Stimulated activated naive CD8-positive, alpha-beta T cell treated with anti-CD3 and anti-CD28 coated beads, Interleukin-15, Interleukin-2, amounts not matched to agents 100 ng/mL and 50 ng/mL, for 24 hours (primary cell): ENCODE data around the gene RALGPS2.

Experiments used
- H3K27ac Mint-ChIP-seq: one replicate; pipeline ENCODE4 v1.8.0; 2021; ENCODE audit warnings: mild to moderate bottlenecking, mixed read lengths
- H3K27me3 Mint-ChIP-seq: one replicate; pipeline ENCODE4 v1.8.0; 2021; ENCODE audit warnings: mixed read lengths
- H3K36me3 Mint-ChIP-seq: one replicate; pipeline ENCODE4 v1.8.0; 2021; ENCODE audit warnings: low read depth, mixed read lengths
- H3K4me1 Mint-ChIP-seq: one replicate; pipeline ENCODE4 v1.8.0; 2021; ENCODE audit warnings: low read depth, mixed read lengths
- H3K4me3 Mint-ChIP-seq: one replicate; pipeline ENCODE4 v1.8.0; 2021; ENCODE audit warnings: mild to moderate bottlenecking, mixed read lengths
- H3K9me3 Mint-ChIP-seq: one replicate; pipeline ENCODE4 v1.8.0; 2021; ENCODE audit warnings: mixed read lengths

RALGPS2 gene

DNA sequence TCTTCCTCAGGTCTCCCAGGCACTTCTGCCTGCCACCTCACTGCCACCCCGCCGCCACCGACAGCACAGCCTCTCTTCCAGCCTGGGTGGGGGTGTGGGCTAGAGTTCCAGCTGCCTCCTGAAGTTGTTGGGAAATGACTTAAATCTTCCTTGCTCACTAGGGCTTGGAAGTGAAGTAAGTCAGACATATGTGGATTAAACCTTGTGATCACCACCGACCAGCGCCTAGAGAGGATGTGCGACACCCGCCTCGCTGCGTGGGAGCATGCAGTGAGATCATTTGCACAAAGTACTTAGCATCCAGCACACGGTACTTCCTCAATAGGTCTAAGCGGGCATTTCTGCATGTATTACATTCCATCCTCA lies 229.3 kb downstream of the RALGPS2 start:
- no peak overlapping the region for H3K4me3 Mint-ChIP-seq
- H3K9me3 Mint-ChIP-seq: no peaks in the 10 kb centered on the region
- no peak overlapping the region for H3K27ac Mint-ChIP-seq
- peaks cover 3% of the 10 kb centered on the region for H3K27me3 Mint-ChIP-seq
- H3K4me1 Mint-ChIP-seq: no peaks in the 10 kb centered on the region
- no peaks in the 10 kb centered on the region for H3K36me3 Mint-ChIP-seq

DNA sequence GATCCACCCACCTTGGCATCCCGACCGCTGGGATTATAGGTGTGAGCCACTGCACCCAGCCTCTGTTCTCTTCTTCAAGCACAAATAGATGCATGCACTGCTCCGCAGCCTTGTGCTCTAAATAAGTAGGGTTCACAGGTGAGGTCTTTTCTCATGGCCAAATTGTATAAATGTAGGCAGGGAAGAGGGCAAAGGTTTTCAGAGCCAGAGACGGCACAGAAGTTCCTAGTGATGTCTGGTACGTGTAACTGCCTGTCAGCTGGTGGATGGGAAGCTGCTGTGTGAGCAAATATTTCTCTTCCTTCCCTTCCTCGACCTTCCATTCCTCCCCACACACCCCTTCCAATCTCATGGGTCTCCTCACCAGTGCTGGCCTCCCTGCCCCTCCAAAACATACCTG lies 229.9 kb downstream of the RALGPS2 start:
- no peak overlapping the region for H3K27ac Mint-ChIP-seq
- H3K4me1 Mint-ChIP-seq: peaks cover 5% of the 10 kb centered on the region
- no peak overlapping the region for H3K4me3 Mint-ChIP-seq
- H3K36me3 Mint-ChIP-seq: no peaks in the 10 kb centered on the region
- H3K9me3 Mint-ChIP-seq: peaks cover 4% of the 10 kb centered on the region
- H3K27me3 Mint-ChIP-seq: peaks cover 3% of the 10 kb centered on the region

DNA sequence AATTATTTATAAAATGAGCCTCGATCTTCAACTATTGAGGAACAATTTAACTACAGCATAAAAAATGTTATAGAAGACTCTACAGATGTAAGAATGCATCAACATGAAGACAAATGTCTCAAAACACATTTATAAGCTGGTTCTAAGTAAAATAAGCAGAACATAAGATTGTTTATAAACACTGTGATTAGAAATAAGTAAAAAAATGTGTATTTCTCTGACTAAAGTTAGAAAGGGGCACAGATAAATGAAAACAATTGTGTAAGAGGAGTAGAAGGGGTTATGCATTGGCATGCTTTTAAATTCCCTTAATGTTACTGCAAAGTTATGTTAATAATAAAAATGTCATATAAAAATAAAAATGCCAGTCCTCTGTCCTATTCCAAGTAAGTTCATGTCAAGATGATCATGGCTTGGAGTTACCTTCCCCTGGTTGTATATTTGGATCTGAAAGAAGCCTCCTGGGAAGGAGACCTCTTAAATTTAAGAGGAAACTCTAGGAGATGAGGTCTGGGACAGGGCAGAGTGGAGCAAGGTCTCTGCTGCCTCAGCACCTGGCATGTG lies 230.4 kb downstream of the RALGPS2 start:
- no peak overlapping the region for H3K27ac Mint-ChIP-seq
- peaks cover 5% of the 10 kb centered on the region for H3K4me1 Mint-ChIP-seq
- H3K27me3 Mint-ChIP-seq: peaks cover 3% of the 10 kb centered on the region
- H3K36me3 Mint-ChIP-seq: no peaks in the 10 kb centered on the region
- H3K4me3 Mint-ChIP-seq: no peak overlapping the region
- H3K9me3 Mint-ChIP-seq: peaks cover 4% of the 10 kb centered on the region

- H3K27ac Mint-ChIP-seq: no peak overlapping the region
- H3K4me1 Mint-ChIP-seq: peaks cover 5% of the 10 kb centered on the region
- H3K4me3 Mint-ChIP-seq: no peak overlapping the region
- peaks cover 3% of the 10 kb centered on the region for H3K27me3 Mint-ChIP-seq
- no peaks in the 10 kb centered on the region for H3K36me3 Mint-ChIP-seq
- peaks cover 7% of the 10 kb centered on the region for H3K9me3 Mint-ChIP-seq
Observed at GRCh38 chr1:178958491-178958890, 233.4 kb downstream of the RALGPS2 start.

DNA sequence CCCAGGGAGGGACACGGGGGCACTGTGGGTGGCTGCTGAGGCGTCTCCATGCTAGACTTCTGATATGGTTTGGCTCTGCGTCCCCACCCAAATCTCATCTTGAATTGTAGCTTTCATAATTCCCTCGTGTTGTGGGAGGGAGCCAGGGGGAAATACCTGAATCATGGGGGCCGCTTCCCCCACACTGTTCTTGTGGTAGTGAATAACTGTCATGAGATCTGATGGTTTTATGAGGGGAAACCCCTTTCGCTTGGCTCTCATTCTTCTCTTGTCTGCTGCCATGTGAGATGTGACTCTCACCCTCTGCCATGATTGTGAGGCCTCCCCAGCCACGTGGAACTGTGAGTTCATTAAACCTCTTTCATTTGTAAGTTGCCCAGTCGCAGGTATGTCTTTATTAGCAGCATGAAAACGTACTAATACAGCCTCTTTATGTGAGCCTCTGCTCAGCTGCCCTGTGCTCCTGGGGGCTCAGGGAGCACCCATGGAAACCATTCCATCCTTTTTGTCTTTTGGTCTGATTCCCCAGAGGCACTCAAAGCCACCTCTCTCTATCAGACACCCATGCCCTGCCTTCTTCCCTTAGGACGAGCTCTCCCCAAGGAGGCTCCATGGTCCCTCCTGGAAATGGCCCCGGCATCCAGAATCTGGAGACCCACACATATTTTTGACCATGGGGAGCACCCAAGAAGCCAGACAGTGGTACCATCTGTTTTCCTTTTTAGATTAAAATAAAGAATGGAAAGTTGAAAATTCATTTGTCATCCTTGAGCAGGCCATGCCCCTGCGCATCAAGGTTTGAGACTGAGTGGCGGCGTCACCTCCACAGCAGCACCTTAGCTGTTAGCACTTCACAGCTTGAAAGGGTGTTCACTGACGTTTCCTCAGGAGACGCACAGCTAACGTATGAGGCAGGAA lies 234.8 kb downstream of the RALGPS2 start:
- Mint-ChIP-seq H3K36me3 (no peaks in the 10 kb centered on the region), H3K9me3 (peaks cover 11% of the 10 kb centered on the region), H3K4me1 (peaks cover 5% of the 10 kb centered on the region), H3K27me3 (peaks cover 3% of the 10 kb centered on the region), H3K4me3 (no peak overlapping the region), H3K27ac (no peak overlapping the region)

DNA sequence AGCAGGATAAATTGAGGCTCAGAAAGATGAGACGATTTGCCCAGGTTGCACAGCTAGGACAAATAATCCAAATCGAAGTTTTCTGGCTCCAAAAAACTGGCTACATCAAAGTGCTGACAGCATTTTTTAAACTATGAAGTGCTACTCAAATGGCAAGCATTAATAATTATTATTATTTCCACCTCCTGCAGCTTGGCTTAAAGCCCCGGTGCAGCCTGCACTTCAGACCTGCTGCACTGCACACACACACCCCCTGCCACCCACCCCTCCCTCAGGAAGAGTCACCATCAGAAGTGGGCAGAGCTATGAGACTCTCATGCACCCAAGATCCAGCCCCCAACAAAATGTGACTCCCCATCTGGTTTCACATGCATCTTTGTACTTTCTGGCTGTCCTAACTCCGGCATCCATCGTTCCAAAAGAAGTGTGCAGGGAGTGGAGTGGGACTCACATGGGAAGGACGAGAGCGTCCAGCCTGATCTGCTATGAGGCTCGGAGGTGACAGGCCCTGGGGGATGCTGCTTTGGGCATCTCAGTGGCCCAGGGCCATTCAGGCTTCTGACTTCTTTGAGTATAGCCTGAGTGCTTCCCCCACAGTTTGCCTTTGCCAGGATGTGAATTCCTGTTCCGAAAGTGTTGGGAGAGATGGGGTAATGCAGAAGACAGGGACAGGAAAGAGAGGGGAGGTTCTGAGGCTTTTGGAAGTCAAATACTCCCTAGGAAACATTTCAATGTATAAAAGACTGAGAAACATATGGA lies 235.6 kb downstream of the RALGPS2 start:
- no peak overlapping the region for H3K27ac Mint-ChIP-seq
- H3K9me3 Mint-ChIP-seq: peaks cover 18% of the 10 kb centered on the region
- peaks cover 5% of the 10 kb centered on the region for H3K4me1 Mint-ChIP-seq
- H3K36me3 Mint-ChIP-seq: no peaks in the 10 kb centered on the region
- peaks cover 3% of the 10 kb centered on the region for H3K27me3 Mint-ChIP-seq
- no peak overlapping the region for H3K4me3 Mint-ChIP-seq

DNA sequence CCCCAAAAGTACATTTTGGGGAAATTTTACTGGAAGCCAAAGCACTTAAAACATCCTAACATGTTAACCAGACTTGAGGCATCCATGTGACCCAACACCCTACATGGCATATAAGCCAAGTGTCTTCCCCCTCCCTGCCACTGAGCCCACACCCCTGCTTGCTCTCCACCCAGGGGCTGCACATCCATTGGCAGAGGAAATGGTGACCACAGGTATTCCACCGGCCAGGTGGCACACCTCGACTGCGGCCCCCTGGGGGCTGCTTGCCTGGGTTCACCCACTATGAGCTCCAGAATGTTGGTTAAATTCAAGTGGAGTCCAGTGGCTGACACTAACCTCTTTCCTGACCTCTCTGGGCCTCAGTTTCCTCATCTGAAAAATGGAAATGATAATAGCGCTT lies 236.3 kb downstream of the RALGPS2 start:
- no peak overlapping the region for H3K27ac Mint-ChIP-seq
- no peaks in the 10 kb centered on the region for H3K36me3 Mint-ChIP-seq
- no peaks in the 10 kb centered on the region for H3K27me3 Mint-ChIP-seq
- peaks cover 18% of the 10 kb centered on the region for H3K9me3 Mint-ChIP-seq
- H3K4me1 Mint-ChIP-seq: peaks cover 5% of the 10 kb centered on the region
- H3K4me3 Mint-ChIP-seq: no peak overlapping the region

DNA sequence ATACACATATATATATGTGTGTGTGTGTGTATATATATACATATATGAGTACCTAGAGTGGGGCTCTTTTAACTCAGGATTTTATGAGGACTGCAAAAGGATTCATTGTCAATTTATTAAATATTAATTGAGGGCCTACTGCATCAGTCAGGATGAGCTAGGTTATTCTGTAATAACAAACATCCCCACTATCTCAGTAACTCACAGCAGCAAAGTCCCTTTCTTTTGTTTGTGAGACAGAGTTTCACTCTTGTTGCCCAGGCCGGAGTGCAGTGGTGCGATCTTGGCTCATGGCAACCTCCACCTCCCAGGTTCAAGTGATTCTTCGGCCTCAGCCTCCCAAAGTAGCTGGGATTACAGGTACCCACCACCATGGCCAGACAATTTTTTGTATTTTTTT lies 236.8 kb downstream of the RALGPS2 start:
- no peaks in the 10 kb centered on the region for H3K36me3 Mint-ChIP-seq
- H3K4me1 Mint-ChIP-seq: peaks cover 5% of the 10 kb centered on the region

GRCh38 chr1:178962853-178963711 lies 238.0 kb downstream of the RALGPS2 start:
- no peak overlapping the region for H3K4me3 Mint-ChIP-seq
- no peaks in the 10 kb centered on the region for H3K27me3 Mint-ChIP-seq
- no peak overlapping the region for H3K27ac Mint-ChIP-seq

More for the DNA sequence above, 236.8 kb downstream of the RALGPS2 start:
- H3K27ac Mint-ChIP-seq: no peak overlapping the region
- no peaks in the 10 kb centered on the region for H3K27me3 Mint-ChIP-seq
- H3K4me3 Mint-ChIP-seq: no peak overlapping the region
- peaks cover 18% of the 10 kb centered on the region for H3K9me3 Mint-ChIP-seq

DNA sequence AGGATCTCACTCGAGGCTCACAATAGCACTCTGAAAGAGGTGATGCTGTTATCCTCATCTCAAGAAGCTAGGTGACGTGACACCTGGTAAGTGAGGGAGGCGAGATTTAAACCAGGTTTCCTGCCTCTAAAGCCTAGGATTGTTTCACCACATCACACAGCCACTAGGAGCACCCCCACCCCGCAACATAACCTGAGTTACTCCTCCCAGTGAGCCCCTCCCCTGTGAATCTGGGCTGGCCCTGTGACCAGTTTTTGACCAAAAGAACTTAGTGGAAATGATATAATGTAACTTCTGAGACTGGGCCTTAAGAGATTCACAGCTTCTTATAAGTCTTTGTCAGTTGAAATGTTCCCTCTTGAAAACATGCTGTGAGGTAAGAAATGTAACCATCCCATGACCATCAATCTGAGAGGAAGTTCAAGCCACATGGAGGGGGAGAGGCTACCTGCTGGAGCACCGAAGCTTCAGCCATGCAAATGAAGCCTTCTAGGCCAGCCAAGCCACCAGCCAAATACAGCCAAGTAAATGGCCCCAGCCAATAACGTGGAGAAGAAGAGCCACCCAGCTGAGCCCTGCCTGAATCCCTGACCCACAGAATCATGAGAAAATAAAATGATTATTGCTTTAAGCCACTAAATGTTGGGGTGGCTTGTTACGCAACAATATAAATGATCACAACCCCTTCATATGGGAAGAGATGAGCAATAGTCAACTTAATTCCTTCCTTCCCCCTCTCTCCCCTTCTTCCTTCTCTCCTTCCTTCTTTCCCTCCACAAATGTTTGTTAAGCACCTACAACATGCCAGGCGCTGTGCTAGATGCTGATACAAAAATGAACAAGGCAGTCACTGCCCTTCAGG lies 239.7 kb downstream of the RALGPS2 start:
- H3K27ac Mint-ChIP-seq: no peak overlapping the region
- peaks cover 2% of the 10 kb centered on the region for H3K4me1 Mint-ChIP-seq
- H3K9me3 Mint-ChIP-seq: peaks cover 16% of the 10 kb centered on the region
- no peaks in the 10 kb centered on the region for H3K36me3 Mint-ChIP-seq
- H3K4me3 Mint-ChIP-seq: no peak overlapping the region
- no peaks in the 10 kb centered on the region for H3K27me3 Mint-ChIP-seq

More at GRCh38 chr1:178962853-178963711, 238.0 kb downstream of the RALGPS2 start:
- peaks cover 18% of the 10 kb centered on the region for H3K9me3 Mint-ChIP-seq
- H3K4me1 Mint-ChIP-seq: peaks cover 5% of the 10 kb centered on the region
- H3K36me3 Mint-ChIP-seq: no peaks in the 10 kb centered on the region

DNA sequence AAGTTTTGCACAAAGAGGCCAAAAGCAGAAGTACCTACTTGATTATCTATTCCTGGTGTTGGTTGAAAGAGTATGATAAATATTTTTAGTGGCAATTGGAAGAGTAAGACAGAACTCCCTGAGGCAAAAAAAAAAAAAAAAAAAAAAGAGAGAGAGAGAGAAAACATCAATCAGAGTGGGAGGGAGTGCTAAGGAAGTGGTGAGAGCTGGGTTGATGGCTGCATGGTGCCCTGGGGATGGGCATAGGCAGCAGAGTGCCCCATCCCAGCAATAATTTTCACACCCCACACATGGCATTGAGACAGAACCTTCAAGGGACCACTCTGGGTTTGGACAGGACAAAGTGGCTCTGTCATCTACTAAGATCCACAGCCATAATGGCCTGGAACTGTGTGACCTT lies 241.3 kb downstream of the RALGPS2 start:
- Mint-ChIP-seq H3K4me1 (no peaks in the 10 kb centered on the region), H3K4me3 (no peak overlapping the region), H3K27ac (no peak overlapping the region), H3K27me3 (no peaks in the 10 kb centered on the region), H3K9me3 (peaks cover 14% of the 10 kb centered on the region), H3K36me3 (no peaks in the 10 kb centered on the region)

GRCh38 chr1:178969226-178969987 lies 244.4 kb downstream of the RALGPS2 start:
- Mint-ChIP-seq H3K4me1 (no peaks in the 10 kb centered on the region), H3K36me3 (no peaks in the 10 kb centered on the region), H3K27ac (no peak overlapping the region), H3K9me3 (peaks cover 11% of the 10 kb centered on the region), H3K4me3 (no peak overlapping the region), H3K27me3 (peaks cover under 1% of the 10 kb centered on the region)

- H3K27ac Mint-ChIP-seq: no peak overlapping the region
- H3K27me3 Mint-ChIP-seq: peaks cover 7% of the 10 kb centered on the region
- H3K4me1 Mint-ChIP-seq: no peaks in the 10 kb centered on the region
- H3K9me3 Mint-ChIP-seq: peaks cover 5% of the 10 kb centered on the region
- H3K36me3 Mint-ChIP-seq: no peaks in the 10 kb centered on the region
- H3K4me3 Mint-ChIP-seq: no peak overlapping the region
Observed at GRCh38 chr1:178970184-178970583, 245.1 kb downstream of the RALGPS2 start.
